Stimulated activated CD8-positive, alpha-beta memory T cell treated with anti-CD3 and anti-CD28 coated beads, Interleukin-7, amount 100 ng/mL, for 48 hours (primary cell): Measurements from ENCODE around the gene SH3GLB1.
"Not testable (repeated sequence)": the region's sequence is repeated elsewhere in the genome, so short reads cannot be mapped to it uniquely, and the experiment has no call there.

Source experiments
- DNase-seq, 2 donors: peaks; one replicate each; pipeline ENCODE4 v3.0.0-alpha.2; 2020; ENCODE audit warnings: low read depth in 1 of 2; ENCODE audit errors: extremely low read depth in 1 of 2

SH3GLB1 gene

GRCh38 chr1:86704458-86704971 lies at the start of gene SH3GLB1:
TSS of gene SH3GLB1 (plus strand) at chr1:86704576. CDS start at chr1:86704900, 324 bp downstream.
- peak; percentile 78 to 81 for DNase-seq

GRCh38 chr1:86658381-86658780 lies 46.0 kb upstream of the SH3GLB1 start:
- DNase-seq, result not testable (repeated sequence)

- no peak for DNase-seq
Measured at GRCh38 chr1:86666368-86666767, 38.0 kb upstream of the SH3GLB1 start.

DNA sequence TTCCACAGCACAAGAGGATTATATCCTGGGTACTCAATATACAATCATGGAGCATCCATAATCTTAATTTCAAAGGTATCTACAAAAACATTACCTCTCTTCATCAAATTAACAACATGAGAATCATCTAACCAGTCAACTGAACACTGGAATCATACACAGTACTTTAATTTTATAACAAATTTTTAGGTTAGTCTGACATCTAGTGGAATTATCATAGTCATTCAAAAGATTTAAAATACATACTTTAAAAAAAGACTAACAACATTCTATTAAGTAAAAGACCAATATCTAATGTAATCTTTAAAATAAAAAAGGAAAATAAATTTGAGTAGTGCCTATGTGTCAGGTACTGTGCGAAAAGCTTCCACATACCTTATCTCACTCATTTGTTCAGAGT lies 16.8 kb upstream of the SH3GLB1 start:
- no peak for DNase-seq

DNA sequence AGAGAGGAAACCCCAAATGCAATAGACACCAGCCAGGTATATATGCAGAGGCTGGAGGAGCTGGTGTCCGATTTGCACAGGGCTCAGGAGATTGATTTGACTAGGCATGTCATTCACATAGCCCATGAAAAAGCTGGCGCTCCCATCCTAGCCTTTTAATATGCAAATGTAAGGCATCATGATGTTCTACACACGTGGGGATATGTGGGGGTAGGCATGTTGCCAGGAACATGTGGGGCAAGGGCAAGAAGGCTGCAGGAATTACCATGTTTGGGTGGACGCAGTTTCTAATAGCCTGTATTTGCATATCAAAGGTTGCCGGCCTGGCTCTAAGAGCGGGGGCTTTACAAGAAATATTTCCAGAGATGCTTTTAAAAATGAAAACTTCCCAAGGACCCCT lies 11.7 kb upstream of the SH3GLB1 start:
- DNase-seq, result no peak

- no peak for DNase-seq
Measured at GRCh38 chr1:86695400-86695799, 9.0 kb upstream of the SH3GLB1 start.

GRCh38 chr1:86696522-86696921 lies 7.9 kb upstream of the SH3GLB1 start:
- no peak for DNase-seq

- no peak for DNase-seq
Measured at GRCh38 chr1:86699186-86699585, 5.2 kb upstream of the SH3GLB1 start.

GRCh38 chr1:86701731-86702130 lies 2.6 kb upstream of the SH3GLB1 start:
- DNase-seq, result no peak

DNA sequence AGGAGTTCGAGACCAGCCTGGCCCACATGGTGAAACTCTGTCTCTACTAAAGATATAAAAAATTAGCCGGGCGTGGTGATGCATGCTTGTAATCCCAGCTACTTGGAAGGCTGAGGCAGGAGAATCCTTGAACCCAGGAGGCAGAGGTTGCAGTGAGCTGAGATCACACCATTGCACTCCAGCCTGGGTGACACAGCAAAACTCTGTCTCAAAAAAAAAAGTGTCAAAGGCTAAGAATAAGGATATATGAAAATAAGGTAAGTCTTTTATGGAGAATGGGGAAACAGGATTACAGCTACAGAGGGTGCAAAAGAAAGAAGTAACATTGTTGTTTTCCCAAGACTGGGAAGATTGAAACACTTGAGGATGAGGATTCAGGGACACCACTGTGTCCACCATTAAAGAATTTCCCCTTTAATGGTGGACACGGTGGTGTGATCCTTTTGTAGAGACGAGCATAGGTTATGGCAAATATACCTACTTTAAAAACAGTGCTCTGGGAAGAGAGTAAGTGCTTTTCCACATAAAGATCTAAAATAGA lies 1.4 kb upstream of the SH3GLB1 start:
- not testable (repeated sequence) for DNase-seq

- peak in 1 of 2 donors; percentile 23 for DNase-seq
Measured at GRCh38 chr1:86703696-86704457, 499 bp upstream of the SH3GLB1 start.

GRCh38 chr1:86704972-86705664 lies 742 bp downstream of the SH3GLB1 start:
- DNase-seq, result peak; percentile 21 to 22

- no peak for DNase-seq
Measured at GRCh38 chr1:86705665-86705985, 1.2 kb downstream of the SH3GLB1 start.

DNA sequence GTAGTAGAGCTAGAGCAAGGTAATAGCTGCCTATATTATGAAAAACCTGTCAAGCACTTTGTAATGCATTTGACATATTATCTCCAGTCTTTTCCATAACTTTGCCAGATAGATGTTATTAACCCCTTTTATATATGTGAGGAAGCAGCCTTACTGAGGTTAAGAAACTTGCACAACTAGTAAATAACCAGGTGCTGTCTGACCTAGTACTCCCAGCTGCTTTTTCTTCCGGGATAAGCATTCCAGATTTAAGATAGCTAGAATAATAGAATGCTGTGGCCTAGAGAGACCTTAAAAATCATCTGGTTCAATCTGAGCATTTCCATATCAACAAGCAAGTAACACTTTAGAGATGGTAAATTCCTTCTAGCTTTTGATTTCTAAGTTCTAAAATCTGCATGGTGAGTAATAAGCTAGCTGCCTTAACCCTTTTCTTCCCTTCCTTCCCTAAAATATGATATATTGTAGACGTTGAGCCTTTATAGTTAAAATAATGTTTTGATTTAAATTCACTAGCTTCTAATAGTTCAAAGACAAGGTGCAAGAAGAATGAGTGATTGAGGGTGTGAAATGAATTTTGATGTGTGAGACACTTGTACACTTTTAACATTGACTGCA lies 1.8 kb downstream of the SH3GLB1 start:
- DNase-seq, result no peak

- DNase-seq, result no peak
Measured at GRCh38 chr1:86708920-86709319, 4.5 kb downstream of the SH3GLB1 start.

DNA sequence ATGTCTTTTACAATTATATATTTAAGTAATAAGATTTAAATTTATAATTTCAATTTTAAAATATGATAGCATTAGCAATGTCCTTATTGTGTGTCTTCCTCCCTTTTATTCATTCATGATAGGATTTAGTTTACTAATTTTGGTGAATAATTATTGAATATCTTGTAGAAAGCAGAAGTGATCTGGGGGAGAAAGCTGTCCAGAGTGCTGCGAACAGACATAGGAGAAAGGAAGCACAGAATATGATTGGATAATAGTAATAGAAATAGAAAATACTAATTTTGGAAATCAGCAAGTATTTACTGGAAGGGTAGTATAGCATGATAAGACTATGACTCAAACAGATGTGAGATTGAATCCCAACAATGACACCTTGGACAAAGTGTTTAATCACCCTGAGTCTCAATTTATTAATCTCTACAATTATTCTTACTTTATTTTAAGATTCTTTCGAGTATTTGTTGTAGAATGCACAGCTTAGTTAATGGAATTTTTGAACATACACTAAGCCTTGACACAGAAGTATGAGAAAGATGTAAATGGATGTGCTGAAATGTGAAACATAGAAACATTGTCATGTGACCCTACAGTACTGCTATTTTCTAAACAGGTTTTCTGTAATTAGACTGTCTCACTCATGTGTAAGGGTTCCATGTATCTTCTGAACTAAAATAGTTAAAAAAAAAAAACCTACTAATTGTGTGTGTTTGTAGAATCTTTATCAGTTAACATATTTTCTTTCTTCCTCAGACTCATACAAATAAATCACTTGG lies 7.9 kb downstream of the SH3GLB1 start:
- no peak for DNase-seq

DNA sequence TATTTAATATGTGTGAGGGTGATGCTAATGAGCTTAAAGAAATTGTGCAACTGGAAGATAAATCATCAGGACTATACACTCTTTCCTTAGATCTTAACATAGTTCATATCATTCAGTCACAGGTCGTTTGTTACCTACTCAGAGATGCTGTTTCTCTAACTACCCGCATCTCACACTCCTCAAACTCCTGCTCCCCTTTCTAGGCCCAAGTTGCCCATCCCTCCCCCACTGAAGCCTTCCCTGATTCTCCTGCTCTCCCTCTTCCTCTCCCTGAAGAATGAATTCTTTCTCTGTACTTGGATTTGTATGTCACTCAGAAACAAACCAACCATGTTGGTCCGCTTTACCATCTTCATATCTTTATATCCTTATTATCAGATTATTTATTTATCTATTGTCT lies 9.1 kb downstream of the SH3GLB1 start:
- no peak for DNase-seq

- no peak for DNase-seq
Measured at GRCh38 chr1:86714159-86714558, 9.8 kb downstream of the SH3GLB1 start.

GRCh38 chr1:86714561-86715244 lies 10.3 kb downstream of the SH3GLB1 start:
- no peak for DNase-seq

DNA sequence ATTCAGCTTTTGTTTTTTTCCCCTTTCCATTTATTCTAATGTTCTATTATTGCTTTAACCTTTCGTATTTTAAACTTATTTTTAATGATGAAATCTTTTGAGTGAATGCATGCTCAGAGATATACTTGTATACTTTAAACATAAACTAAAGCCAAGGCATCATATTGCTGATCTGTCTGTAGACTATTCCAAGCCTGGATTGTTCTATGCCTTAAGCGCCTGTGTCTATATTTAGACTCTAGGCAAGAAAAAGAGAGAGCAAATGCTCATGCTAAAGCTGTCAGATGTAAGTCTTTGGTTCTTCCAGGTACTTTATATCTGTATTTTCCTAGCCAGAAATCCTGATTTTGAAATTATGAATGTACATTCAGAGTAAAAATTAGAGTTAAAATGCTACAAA lies 14.4 kb downstream of the SH3GLB1 start:
- no peak for DNase-seq
